ENCODE results near the gene KMT2C.
"Not testable (repeated sequence)": the region's sequence is repeated elsewhere in the genome, so short reads cannot be mapped to it uniquely, and the experiment has no call there.

KMT2C gene

DNA sequence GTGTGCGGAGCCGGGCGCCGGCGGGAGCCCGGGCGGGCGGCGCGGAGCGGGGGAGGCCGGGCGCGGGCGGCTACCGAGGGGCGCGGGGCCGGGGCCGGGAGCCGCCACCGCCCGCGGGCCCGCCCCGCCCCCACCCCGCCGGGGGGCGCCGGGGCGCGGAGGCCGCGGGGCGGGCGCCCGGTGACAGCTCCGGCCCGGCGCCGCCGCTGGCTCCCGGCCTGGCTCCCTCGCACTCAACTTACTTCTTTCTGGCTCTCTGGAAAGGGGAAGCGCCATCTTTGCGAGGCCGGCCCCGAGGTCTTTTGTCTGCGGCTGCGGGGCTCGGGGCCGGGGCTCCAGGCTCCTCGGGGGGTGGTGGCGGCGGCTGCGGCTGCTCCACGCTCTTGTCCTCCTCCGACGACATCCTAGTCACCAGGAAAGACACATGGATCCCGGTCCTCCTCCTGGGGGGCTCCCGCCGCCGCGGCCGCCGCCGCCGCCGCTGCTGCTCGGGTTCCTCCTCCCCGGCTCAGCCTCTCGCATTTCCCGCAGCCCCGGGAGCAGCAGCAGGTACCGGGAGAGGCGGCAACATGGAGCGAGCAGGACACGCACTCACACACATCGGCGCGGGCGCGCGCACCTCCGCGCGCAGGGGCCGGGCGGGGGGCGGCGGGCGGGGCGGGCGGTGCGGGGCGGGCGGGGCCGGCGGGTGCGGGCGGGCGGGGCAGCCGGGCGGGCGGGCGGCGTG is at the start of gene KMT2C:
TSS of gene KMT2C (minus strand) at position 620 of the 727 bp plus-strand sequence. CDS start at position 403, 217 bp downstream.
- DNase-seq = no peak

DNA sequence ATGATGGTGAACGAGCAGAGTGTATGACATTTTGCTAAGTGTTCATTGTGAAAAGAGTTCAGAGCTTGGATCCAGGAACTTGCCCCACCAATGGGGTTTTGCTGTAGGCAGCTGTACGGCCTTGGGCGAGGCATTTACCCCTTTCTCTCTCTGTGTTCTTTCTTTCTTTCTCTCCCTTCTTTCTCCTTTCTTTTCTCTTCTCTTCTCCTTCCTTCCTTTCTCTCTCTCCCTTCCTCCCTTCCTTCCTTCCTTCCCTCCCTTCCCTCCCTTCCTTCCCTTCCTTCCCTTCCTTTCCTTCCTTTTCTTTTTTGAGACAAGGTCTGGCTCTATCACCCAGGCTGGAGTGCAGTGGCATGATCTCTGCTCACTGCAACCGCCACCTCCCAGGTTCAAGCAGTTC is 45.3 kb upstream of the KMT2C start:
- DNase-seq = no peak

DNA sequence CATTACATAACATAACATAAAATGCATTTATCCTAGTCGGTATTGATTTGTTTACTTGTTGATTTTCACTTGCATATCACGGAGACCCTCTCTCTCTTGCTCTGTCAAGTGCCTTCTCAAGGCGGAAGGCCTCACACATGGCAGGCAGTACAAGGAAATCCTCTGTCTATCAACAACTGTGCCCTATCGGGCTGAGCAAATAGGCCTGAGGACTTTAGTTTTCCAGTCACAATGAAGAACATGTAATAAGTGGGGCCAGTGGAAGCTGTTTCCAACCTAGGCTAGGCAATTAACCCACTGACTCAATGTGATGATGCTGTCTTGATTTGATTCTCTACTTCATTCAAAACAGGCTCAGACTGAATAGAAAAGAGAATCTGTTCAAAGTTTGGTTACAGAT is 44.9 kb upstream of the KMT2C start:
- no peak for DNase-seq

DNA sequence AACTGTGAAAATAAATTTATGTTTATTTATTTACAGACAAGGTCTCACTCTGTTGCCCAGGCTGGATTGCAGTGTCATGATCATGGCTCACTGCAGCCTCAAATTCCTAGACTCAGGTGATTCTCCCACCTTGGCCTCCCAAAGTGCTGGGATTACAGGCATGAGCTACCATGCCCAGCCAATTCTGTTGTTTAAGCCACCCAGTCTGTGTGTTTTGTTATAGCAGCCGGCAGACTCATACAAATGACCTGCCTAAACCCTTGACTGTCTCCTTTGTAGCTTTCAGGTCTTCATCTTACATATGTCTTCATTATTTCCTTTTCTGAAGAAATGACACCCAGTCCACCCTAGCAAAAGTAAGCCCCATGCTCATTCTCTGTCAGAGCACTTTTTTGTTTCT is 43.8 kb upstream of the KMT2C start:
- no peak for DNase-seq

- no peak for DNase-seq
Observed at GRCh38 chr7:152478140-152478539, 42.3 kb upstream of the KMT2C start.

DNA sequence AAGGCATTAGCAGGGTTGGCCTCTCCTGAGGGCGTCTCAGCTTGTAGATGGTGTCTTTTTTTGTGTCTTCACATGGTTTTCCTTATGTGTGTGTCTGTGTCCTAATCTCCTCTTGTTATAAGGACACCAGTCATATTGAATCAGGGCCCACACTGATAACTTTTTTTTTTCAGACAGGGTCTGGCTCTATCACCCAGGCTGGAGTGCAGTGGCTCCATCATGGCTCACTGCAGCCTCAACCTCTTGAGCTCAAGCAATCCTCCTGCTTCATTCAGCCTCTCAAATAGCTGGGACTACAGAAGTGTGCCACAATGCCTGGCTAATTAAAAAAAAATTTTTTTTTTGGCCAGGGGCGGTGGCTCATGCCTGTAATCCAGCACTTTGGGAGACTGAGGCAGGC is 41.3 kb upstream of the KMT2C start:
- DNase-seq = no peak

DNA sequence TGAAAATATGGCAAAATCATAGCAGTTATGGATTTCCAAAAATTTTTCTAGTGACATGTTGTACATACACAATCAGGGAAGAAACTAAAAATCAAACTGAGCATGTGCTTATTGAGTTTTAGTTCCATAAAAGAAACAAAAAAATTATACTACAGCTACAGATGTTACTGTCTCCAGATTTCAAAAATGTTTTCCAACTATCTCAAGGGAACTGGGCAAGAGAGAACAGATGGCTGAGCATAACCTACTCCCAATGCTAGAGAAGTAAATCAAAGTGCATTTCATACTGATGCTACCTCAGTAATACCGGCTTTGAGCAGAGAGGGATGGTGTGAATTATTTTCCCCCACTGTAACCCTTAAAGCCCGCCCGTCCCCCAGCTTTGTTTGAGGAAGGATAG is 40.7 kb upstream of the KMT2C start:
- DNase-seq = no peak

- DNase-seq = not testable (repeated sequence)
Observed at GRCh38 chr7:152471023-152471620, 35.3 kb upstream of the KMT2C start.

GRCh38 chr7:152470251-152471022 is 34.6 kb upstream of the KMT2C start:
- not testable (repeated sequence) for DNase-seq

DNA sequence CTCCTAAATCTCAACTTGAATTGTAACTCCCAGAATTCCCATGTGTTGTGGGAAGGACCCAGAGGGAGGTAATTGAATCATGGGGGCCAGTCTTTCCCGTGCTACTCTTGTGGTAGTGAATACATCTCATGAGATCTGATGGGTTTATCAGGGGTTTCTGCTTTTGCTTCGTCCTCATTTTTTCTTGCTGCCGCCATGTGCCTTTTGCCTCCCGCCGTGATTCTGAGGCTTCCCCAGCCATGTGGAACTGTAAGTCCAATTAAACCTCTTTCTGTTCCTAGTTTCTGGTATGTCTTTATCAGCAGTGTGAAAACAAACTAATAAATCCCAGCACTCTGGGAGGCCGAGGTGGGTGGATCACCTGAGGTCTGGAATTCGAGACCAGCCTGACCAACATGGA is 33.8 kb upstream of the KMT2C start:
- not testable (repeated sequence) for DNase-seq

DNA sequence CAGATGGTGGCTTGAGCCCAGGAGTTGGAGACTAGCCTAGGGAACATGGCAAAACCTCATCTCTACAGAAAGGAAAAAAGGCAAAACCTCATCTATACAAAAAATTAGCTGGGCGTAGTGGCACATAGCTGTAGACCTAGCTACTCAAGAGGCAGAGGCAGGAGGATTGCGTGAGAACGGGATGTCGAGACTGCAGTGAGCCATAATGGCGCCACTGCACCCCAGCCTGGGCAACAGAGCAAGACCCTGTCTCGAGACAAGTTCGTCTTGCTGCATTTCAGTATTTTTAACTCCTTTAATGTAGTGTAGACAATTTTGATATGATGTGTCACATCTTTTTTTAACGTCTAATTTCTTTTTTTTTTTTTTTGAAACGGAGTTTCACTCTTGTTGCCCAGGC is 31.4 kb upstream of the KMT2C start:
- no peak for DNase-seq

DNA sequence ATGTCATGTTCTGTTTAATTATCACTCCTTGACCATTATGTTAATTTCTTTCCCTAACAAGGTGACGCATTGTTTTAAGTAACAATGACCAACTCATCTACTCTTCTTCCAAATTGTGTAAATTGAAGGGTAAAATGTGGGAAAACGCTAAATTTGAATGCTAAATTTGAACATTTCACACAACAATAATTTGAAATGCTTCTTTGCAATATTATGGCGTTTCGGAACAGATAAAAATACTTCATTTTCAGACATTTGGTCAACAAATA is 29.2 kb upstream of the KMT2C start:
- no peak for DNase-seq

DNA sequence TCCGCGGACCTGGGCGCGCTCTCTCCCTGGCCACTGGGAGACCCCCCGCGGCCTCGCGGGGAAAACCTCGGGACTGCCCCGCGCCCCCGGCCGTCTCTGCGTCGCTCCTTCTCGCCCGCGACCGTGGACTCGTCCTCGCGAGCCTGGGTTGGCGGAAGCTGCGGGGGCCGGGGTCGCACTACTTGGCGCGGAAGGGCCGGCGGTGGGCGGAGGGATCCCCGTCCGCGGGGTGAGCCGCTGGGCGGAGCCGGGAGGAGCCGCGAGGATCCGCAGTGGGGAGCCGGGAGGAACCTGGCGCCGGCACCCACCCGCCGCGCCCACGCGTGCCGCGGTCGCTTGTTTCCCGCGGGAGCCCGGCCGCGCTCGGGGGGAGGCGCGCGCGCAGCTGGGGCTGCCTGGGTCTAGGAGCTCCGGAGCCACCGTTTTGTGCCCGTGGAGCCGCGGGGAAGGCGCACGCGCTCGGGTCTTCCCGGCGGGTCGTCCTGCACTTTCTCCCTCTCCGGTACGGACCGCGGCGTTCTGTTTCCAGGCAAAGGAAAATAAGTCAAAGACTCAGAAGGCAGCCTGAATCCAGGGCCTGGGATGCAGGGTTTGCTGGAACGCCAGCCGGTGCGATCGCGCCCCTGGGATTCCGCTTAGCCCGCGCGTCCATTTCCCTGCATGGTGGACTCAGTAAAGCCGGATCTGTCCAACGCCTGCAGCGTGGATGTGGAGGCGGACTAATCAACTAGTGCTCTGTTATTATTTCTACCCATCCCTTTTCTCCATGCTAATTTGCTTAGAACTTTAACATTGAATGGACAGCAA is 28.7 kb upstream of the KMT2C start:
- DNase-seq = peak; percentile 79

GRCh38 chr7:152463709-152464311 is 28.0 kb upstream of the KMT2C start:
- DNase-seq = peak; percentile 98

DNA sequence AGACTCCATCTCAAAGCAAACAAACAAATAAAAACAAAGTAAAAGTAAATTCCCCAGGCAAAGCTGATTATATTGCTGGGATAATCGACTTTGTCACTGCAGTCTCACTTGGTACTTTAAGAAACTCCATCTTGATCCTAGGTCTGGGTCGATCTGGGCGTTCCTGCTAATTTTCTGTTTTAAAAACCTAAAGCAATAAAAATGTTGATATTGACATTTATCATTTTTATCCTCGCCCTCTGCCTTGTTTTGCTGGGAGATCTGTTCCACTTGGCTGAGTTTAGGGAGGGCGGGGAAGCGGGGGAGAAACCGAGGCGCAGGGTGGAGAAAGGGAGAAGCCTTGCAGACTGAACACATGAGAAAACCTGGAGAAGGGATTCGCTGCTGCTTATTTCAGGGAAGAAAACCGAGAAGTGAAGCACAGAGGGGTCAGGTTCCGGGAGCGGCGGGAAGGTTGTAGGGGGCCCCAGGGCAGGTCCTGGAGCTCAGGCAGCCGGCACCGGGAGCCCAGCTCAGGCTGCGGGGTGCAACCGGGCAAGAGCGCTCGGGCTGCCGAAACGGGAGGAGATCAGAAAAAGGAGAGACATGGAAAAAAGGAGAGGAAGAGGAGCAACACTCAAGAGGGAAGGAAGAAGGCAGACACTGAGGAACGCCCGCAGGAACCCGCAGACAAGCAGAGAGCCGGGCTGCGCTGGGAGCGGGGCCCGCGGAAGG is 27.3 kb upstream of the KMT2C start:
- DNase-seq = no peak

- peak; percentile 81 for DNase-seq
Observed at GRCh38 chr7:152459724-152460251, 24.0 kb upstream of the KMT2C start.

GRCh38 chr7:152451356-152451755 is 15.6 kb upstream of the KMT2C start:
- no peak for DNase-seq

DNA sequence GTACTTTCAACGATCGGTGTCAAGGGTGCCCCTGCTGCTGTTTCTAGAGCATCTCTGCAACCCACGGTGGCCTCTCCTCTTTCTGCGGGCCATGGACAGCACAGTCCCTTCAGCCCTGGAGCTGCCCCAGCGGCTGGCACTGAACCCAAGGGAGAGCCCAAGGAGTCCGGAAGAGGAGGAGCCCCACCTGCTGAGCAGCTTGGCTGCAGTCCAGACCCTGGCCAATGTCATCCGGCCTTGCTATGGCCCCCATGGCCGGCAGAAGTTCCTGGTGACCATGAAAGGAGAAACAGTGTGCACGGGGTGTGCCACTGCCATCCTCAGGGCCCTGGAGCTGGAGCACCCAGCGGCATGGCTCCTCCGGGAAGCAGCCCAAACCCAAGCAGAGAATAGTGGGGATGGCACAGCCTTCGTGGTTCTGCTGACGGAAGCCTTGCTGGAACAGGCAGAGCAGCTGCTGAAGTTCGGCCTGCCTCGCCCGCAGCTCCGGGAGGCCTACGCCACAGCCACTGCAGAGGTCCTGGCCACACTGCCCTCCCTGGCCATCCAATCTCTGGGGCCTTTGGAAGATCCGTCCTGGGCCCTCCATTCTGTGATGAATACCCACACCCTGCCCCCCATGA is 9.7 kb upstream of the KMT2C start:
- DNase-seq = not testable (repeated sequence)

- no peak for DNase-seq
Observed at GRCh38 chr7:152443586-152443985, 7.8 kb upstream of the KMT2C start.

- no peak for DNase-seq
Observed at GRCh38 chr7:152442330-152442835, 6.6 kb upstream of the KMT2C start.

GRCh38 chr7:152441810-152442209 is 6.0 kb upstream of the KMT2C start:
- not testable (repeated sequence) for DNase-seq

All from KG1 (cell line).